ENCODE measurements around the gene BNIP2. TPM values are rescaled to one million over a fixed set of nuclear protein-coding genes. Genes with fewer than 3 reads are reported as not detected.
A peak's percentile ranks its signal among the peaks of the same experiment; 100 is the strongest.

Gene BNIP2
- total and polyA plus RNA-seq, 4 donors = 17.4 to 73.6 (median 29.6) TPM

- WGBS = 71% methylated on average over 4 of the region's 4 CpGs
- no peak overlapping the region for H3K9ac ChIP-seq (ENCODE audit: low read depth in 1 of 2, low read length in 2 of 2)
- H3K36me3 ChIP-seq (ENCODE audit: control insufficient read depth in 4 of 4, insufficient read depth in 3 of 4, low read depth in 1 of 4, low read length in 3 of 4) = no peaks in the 10 kb centered on the region
- H3K4me1 ChIP-seq (ENCODE audit: control insufficient read depth in 4 of 4, insufficient read depth in 4 of 4, low read length in 3 of 4) = no peaks in the 10 kb centered on the region
- H3K27me3 ChIP-seq (ENCODE audit: control insufficient read depth in 4 of 4, insufficient read depth in 4 of 4, low read length in 3 of 4) = no peaks in the 10 kb centered on the region
- no peak overlapping the region for H3K4me3 ChIP-seq (ENCODE audit: low read depth in 1 of 3, low read length in 3 of 3)
- no peaks in the 10 kb centered on the region for H3K9me3 ChIP-seq (ENCODE audit: control insufficient read depth in 4 of 4, low read length in 3 of 4)
- no peak for DNase-seq (ENCODE audit: low spot score)
- H3K27ac ChIP-seq (ENCODE audit: low read depth in 1 of 2, low read length in 2 of 2) = no peak overlapping the region
- peak; percentile 8 for TF ChIP-seq CTCF (IDR thresholded peaks at IDR 0.05; ENCODE audit: low read depth, low read length, missing input control)
- no peak for TF ChIP-seq RXRA (IDR thresholded peaks at IDR 0.05)
Measured at GRCh38 chr15:59632714-59633113, 56.4 kb downstream of the BNIP2 start.

DNA sequence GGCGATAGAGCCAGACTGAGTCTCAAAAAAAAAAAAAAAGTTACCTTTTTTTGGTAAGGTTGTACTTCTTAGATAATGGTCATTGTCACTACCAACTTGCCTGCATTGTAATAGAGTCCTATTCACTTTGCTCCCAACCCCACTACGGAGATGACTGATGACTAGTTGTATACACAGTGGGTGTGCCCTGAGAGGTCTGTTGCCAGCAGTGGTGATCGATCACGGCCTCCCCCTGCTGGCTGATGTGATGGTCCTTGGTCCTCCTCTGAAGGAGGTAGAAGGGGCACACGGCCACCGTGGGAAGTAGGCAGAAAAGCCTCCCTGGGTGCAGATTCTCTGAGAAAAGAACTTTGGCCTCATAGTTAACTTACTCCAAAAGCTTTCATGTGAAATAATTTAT is 66.8 kb downstream of the BNIP2 start:
- WGBS = 26% methylated on average over 6 of the region's 6 CpGs
- Histone ChIP-seq H3K4me3 (ENCODE audit: low read depth in 1 of 3, low read length in 3 of 3) (no peak overlapping the region), H3K27me3 (ENCODE audit: control insufficient read depth in 4 of 4, insufficient read depth in 4 of 4, low read length in 3 of 4) (peaks cover 0 to 4% (median 0%) of the 10 kb centered on the region in 4 donors), H3K36me3 (ENCODE audit: control insufficient read depth in 4 of 4, insufficient read depth in 3 of 4, low read depth in 1 of 4, low read length in 3 of 4) (no peaks in the 10 kb centered on the region), H3K27ac (ENCODE audit: low read depth in 1 of 2, low read length in 2 of 2) (no peak overlapping the region), H3K9me3 (ENCODE audit: control insufficient read depth in 4 of 4, low read length in 3 of 4) (no peaks in the 10 kb centered on the region), H3K9ac (ENCODE audit: low read depth in 1 of 2, low read length in 2 of 2) (no peak overlapping the region), H3K4me1 (ENCODE audit: control insufficient read depth in 4 of 4, insufficient read depth in 4 of 4, low read length in 3 of 4) (no peaks in the 10 kb centered on the region)
- DNase-seq (ENCODE audit: low spot score) = peak; percentile 58
- TF ChIP-seq YY1 (IDR thresholded peaks at IDR 0.05) = no peak
- no peak for TF ChIP-seq EGR1 (IDR thresholded peaks at IDR 0.05; ENCODE audit: low read depth in 2 of 2)
- no peak for TF ChIP-seq FOXA2 (IDR thresholded peaks at IDR 0.05)
- TF ChIP-seq HNF4A (conservative IDR thresholded peaks at IDR 0.05) = no peak
- TF ChIP-seq SP1 (IDR thresholded peaks at IDR 0.05) = no peak
- TF ChIP-seq, protein P1, sequence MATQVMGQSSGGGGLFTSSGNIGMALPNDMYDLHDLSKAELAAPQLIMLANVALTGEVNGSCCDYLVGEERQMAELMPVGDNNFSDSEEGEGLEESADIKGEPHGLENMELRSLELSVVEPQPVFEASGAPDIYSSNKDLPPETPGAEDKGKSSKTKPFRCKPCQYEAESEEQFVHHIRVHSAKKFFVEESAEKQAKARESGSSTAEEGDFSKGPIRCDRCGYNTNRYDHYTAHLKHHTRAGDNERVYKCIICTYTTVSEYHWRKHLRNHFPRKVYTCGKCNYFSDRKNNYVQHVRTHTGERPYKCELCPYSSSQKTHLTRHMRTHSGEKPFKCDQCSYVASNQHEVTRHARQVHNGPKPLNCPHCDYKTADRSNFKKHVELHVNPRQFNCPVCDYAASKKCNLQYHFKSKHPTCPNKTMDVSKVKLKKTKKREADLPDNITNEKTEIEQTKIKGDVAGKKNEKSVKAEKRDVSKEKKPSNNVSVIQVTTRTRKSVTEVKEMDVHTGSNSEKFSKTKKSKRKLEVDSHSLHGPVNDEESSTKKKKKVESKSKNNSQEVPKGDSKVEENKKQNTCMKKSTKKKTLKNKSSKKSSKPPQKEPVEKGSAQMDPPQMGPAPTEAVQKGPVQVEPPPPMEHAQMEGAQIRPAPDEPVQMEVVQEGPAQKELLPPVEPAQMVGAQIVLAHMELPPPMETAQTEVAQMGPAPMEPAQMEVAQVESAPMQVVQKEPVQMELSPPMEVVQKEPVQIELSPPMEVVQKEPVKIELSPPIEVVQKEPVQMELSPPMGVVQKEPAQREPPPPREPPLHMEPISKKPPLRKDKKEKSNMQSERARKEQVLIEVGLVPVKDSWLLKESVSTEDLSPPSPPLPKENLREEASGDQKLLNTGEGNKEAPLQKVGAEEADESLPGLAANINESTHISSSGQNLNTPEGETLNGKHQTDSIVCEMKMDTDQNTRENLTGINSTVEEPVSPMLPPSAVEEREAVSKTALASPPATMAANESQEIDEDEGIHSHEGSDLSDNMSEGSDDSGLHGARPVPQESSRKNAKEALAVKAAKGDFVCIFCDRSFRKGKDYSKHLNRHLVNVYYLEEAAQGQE (IDR thresholded peaks at IDR 0.05) = no peak
- no peak for TF ChIP-seq MAX (IDR thresholded peaks at IDR 0.05)
- no peak for TF ChIP-seq GABPA (IDR thresholded peaks at IDR 0.05 in 1 of 2, conservative IDR thresholded peaks at IDR 0.05 in 1 of 2)
- TF ChIP-seq RAD21 (IDR thresholded peaks at IDR 0.05) = peak; percentile 41 to 59
- TF ChIP-seq JUND (IDR thresholded peaks at IDR 0.05) = no peak
- TF ChIP-seq HNF4G (IDR thresholded peaks at IDR 0.05) = no peak
- no peak for TF ChIP-seq TAF1 (conservative IDR thresholded peaks at IDR 0.05)
- no peak for TF ChIP-seq NR2F2 (IDR thresholded peaks at IDR 0.05)
- peak; percentile 18 for TF ChIP-seq CTCF (IDR thresholded peaks at IDR 0.05; ENCODE audit: low read depth, low read length, missing input control)

All from liver (tissue), 9 donors.